ENCODE results near the gene HSPA2. TPM values are rescaled to one million over a fixed set of nuclear protein-coding genes. Genes with fewer than 3 reads are reported as not detected.

Gene HSPA2
- total and polyA plus RNA-seq, 2 of the 4 experiments (the other 2 are of a cell fraction), result 18.4 to 19.7 TPM

- Histone ChIP-seq H3K4me1 (ENCODE audit: control insufficient read depth, insufficient read depth, low read length) (no peaks in the 10 kb centered on the region), H4K91ac (ENCODE audit: insufficient read depth, low read depth, low read length) (no peak overlapping the region), H2AK9ac (replicated peaks; ENCODE audit: low read depth, low read length, poor library complexity) (no peak overlapping the region), H3K9me3 (ENCODE audit: control insufficient read depth, insufficient read depth, low read length) (no peaks in the 10 kb centered on the region), H2BK120ac (ENCODE audit: low read depth, low read length) (no peak overlapping the region), H2AK5ac (ENCODE audit: low read depth, low read length) (no peak overlapping the region), H2BK15ac (ENCODE audit: low read depth, low read length) (no peak overlapping the region), H4K20me1 (ENCODE audit: insufficient read depth, low read length) (no peaks in the 10 kb centered on the region), H2BK20ac (ENCODE audit: low read depth, low read length) (no peak overlapping the region), H2AFZ (replicated peaks; ENCODE audit: low read length, poor library complexity) (no peak overlapping the region), H3K36me3 (ENCODE audit: control insufficient read depth, insufficient read depth, low read length) (no peaks in the 10 kb centered on the region), H3K14ac (replicated peaks; ENCODE audit: low read depth, low read length) (0 out of 2 replicates have a peak overlapping the region, but pooled peaks have one; percentile 25), H3K79me1 (ENCODE audit: low read depth in 1 of 2, low read length in 2 of 2) (no peaks in the 10 kb centered on the region), H3K18ac (ENCODE audit: low read depth, low read length) (no peak overlapping the region), H4K8ac (ENCODE audit: low read depth in 2 of 2, low read length in 2 of 2) (no peak overlapping the region), H3K27ac (ENCODE audit: insufficient read depth, low read length) (no peak overlapping the region), H3K27me3 (ENCODE audit: control insufficient read depth, insufficient read depth, low read length) (no peaks in the 10 kb centered on the region), H3K9me1 (ENCODE audit: insufficient read depth, low read length) (peaks cover 3% of the 10 kb centered on the region; the same call in 1 of the 2 replicates), H3K4ac (ENCODE audit: low read depth, low read length) (no peak overlapping the region), H3K4me3 (ENCODE audit: insufficient read depth, low read depth, low read length) (no peak overlapping the region), H3K4me2 (ENCODE audit: low read depth, low read length) (no peak overlapping the region), H4K5ac (ENCODE audit: low read depth, low read length) (no peak overlapping the region), H2BK5ac (ENCODE audit: low read depth, low read length, poor library complexity, severe bottlenecking) (no peak overlapping the region), H3K23ac (ENCODE audit: low read depth, low read length) (no peak overlapping the region), H3K9ac (ENCODE audit: low read depth, low read length) (no peak overlapping the region), H3K56ac (ENCODE audit: extremely low read depth, insufficient read depth, low read length) (no peak overlapping the region)
- in situ Hi-C loops (cut with MboI; ENCODE audit: low sequenced_read_pairs) (no loop called here), intact Hi-C loops (cut with micrococcal nuclease) (no loop called here), dilution Hi-C loops (cut with HindIII; ENCODE audit: low sequenced_read_pairs, unreplicated experiment) (no loop called here)
- POLR2A ChIA-PET (ENCODE audit: unreplicated experiment), result no interaction called here
- 85% methylated on average over 1 of the region's 3 CpGs; no CpG with 5 or more reads in 1 of the 2 experiments for WGBS, 2 experiments (ENCODE audit: extremely low coverage in 2 of 2, insufficient read length in 1 of 2)
- BruUV-seq (replicated peaks), result no TSS peak
- peak; percentile 43 for DNase-seq
- TF ChIP-seq RCOR1 (IDR thresholded peaks at IDR 0.05; ENCODE audit: insufficient replicate concordance, low read length) (no peak), ELK1 (IDR thresholded peaks at IDR 0.05; ENCODE audit: borderline replicate concordance, low read depth, low read length) (no peak), USF2 (IDR thresholded peaks at IDR 0.05; ENCODE audit: low read depth, low read length) (no peak), FOS (IDR thresholded peaks at IDR 0.05; ENCODE audit: low read depth, low read length) (peak; percentile 35; the same call in 1 of the 2 replicates), MAFK (IDR thresholded peaks at IDR 0.05; ENCODE audit: low read depth, low read length) (peak; percentile 35; the same call in 1 of the 2 replicates)
- CTCF ChIA-PET, result no interaction called here
- ATAC-seq (ENCODE audit: low read depth), result no peak
Measured at GRCh38 chr14:64591809-64592208, 51.3 kb downstream of the HSPA2 start.

Small RNAs within 50 kb of the gene (microRNA-seq; reads per million reads assigned to microRNA genes)
- gene AL049869.4 (ENCODE audit: insufficient read depth, insufficient read length), result not detected

Small RNAs within 50 kb of the gene (small RNA-seq; reads per million reads assigned to genes)
- gene AL049869.4, result 0 reads per million in 5 experiments

Other genes with a start within 250 kb of the HSPA2 start
- gene ESR2, start 246.4 kb upstream of the HSPA2 start, total RNA-seq (2012; rRNA removed), result under 0.01 TPM in 2 replicates
- 0.03 TPM in 1 of 2 replicates, not detected in the other for gene ESR2, start 246.4 kb upstream of the HSPA2 start, polyA plus RNA-seq (2012; rRNA removed)
- 59.7 and 64.9 TPM in 2 replicates for gene MTHFD1, start 152.4 kb upstream of the HSPA2 start, total RNA-seq (2012; rRNA removed)
- gene MTHFD1, start 152.4 kb upstream of the HSPA2 start, polyA plus RNA-seq (2012; rRNA removed), result 30.4 and 32.2 TPM in 2 replicates
- 0.72 and 1.4 TPM in 2 replicates for gene AKAP5, start 75.2 kb upstream of the HSPA2 start, total RNA-seq (2012; rRNA removed)
- gene AKAP5, start 75.2 kb upstream of the HSPA2 start, polyA plus RNA-seq (2012; rRNA removed), result 0.14 and 0.21 TPM in 2 replicates
- 4.2 and 6.6 TPM in 2 replicates for gene ZBTB25, start 36.9 kb upstream of the HSPA2 start, total RNA-seq (2012; rRNA removed)
- 4.2 and 4.4 TPM in 2 replicates for gene ZBTB25, start 36.9 kb upstream of the HSPA2 start, polyA plus RNA-seq (2012; rRNA removed)
- gene ZBTB1, start 36.0 kb upstream of the HSPA2 start, total RNA-seq (2012; rRNA removed), result 37.3 and 63.0 TPM in 2 replicates
- 13.6 and 19.0 TPM in 2 replicates for gene ZBTB1, start 36.0 kb upstream of the HSPA2 start, polyA plus RNA-seq (2012; rRNA removed)
- 0.28 and 0.54 TPM in 2 replicates for gene PPP1R36, start 9.2 kb downstream of the HSPA2 start, total RNA-seq (2012; rRNA removed)
- 0.15 and 0.19 TPM in 2 replicates for gene PPP1R36, start 9.2 kb downstream of the HSPA2 start, polyA plus RNA-seq (2012; rRNA removed)
- gene PLEKHG3, start 163.7 kb downstream of the HSPA2 start, total RNA-seq (2012; rRNA removed), result 4.4 and 8.2 TPM in 2 replicates
- 8.4 and 10.6 TPM in 2 replicates for gene PLEKHG3, start 163.7 kb downstream of the HSPA2 start, polyA plus RNA-seq (2012; rRNA removed)